Activated CD8-positive, alpha-beta memory T cell treated with anti-CD3 and anti-CD28 coated beads, Interleukin-2, amount 50 U/mL, for 1 hour (primary cell): ENCODE measurements around the gene DNAH17.
"Not testable (repeated sequence)": the region's sequence is repeated elsewhere in the genome, so short reads cannot be mapped to it uniquely, and the experiment has no call there.

Experiments used
- DNase-seq: peaks from one replicate; pipeline ENCODE4 v3.0.0-alpha.2; 2020; ENCODE audit errors: extremely low read depth

The DNAH17 gene

DNA sequence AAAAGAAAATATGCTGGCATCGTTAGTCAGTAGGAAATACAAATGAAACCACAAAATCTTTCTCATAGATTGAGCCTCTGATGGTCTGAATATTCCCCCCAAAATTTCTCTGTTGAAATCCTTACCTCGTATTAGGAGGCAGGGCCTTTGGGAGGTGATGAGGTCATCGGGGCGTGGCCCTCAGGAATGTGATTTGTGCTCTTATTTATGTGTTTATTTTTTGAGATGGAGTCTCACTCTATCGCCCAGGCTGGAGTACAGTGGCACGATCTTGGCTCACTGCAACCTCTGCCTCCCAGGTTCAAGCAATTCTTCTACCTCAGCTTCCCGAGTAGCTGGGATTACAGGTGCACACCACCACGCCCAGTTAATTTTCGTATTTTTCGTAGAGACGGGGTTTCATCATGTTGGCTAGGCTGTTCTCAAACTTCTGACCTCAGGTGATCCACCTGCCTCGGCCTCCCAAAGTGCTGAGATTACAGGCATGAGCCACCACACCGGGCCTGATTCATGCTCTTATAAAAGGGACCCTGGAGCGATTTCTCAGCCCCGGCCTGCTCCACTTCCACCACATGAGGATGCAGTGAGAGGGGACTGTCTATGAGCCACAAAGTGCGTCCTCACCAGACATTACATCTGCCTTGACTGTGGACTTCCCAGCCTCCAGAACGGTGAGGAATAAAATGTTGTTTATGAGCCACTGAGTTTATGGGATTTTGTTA is 53.1 kb downstream of the DNAH17 start:
- no peak for DNase-seq

DNA sequence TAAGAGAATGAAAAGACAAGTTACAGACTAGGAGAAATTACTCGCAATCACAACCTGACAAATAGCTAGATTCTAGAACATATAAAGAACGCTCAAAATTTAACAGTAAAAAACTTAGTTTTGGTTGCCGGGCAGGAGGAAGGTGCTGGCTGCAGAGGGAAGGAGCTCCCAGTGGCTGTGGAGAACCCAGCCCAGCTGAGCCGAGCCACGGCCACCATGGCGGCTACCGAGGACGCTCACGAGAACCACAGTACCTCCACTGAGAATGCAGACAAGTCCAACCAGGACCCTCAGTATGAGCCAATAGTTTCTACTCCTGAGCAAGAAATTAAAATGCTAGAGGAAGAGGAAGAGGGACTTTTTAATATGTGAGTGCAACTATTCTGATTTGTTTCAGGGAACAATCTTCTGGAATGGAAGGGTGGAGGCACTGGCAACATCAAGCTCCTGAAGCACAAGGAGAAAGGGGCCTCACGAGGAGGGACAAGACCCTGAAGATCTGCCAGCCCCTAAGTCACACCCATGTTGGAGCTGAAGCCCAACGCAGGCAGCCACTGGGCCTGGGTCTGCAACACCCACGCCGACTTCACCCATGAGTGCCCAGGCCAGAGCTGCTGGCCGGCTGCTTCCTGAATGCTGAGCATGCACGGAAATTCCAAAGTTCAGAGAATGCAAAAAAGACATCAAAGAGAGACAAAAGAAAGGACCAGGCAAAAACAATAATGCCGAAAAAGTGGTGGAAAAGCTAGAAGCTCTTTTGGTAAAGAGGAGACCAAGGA is 55.0 kb downstream of the DNAH17 start:
- DNase-seq = no peak

DNA sequence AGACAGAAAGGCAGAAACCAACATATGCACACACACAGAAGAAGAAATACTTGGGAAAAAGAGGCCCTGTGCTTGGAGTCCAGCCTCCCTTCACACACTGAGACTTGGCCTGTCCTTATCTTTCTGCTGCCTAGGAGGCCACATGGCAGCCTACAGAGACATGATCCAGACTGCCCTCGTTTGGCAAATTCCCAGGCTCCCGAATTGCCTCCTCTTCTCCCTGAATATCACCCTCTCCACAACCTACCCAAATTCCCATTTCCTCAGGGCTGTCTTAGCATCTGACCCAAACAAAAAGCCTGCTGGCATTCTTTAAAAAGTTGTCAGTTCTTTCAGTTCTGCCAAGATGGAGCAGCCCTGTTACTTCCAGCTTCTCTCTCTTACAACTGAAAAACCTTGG is 59.8 kb downstream of the DNAH17 start:
- no peak for DNase-seq

DNA sequence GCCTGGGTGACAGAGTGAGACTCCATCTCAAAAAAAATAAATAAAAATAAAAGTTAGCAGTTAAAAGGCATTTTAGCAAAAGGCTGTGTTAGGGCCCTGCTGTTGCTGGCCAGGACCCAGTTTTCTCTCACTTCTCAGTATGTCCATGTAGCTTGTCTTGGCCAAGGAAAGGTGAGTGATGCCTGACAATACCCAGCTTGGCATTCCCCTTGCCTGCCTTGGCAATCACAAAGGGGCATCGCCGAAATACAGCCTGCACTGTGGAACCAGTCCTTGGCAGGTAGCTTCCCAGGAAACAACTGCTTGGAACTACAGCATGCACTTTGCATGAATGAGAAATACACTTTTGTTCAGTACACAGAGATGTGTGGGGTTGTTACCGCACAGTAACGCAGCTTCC is 61.7 kb downstream of the DNAH17 start:
- DNase-seq = no peak

GRCh38 chr17:78514521-78514920 is 62.7 kb downstream of the DNAH17 start:
- no peak for DNase-seq

DNA sequence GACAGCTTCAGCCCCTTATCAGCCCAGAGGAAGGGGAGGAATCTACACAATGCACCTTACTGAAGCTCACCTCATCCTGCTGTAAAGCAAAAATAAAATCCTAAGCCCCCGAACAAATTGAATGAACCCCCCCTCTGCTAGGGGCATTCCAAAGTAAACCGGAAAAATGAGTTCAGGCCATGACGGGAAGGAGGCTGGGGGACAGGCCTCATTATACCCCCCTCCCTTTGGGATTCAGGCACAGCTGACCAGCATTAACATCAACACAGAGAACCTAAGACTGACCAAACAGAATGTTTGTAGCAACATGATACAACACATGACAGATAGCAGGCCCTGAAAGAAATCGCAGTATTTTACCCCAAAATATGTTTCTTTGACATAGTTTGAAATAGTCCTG is 64.2 kb downstream of the DNAH17 start:
- no peak for DNase-seq

DNA sequence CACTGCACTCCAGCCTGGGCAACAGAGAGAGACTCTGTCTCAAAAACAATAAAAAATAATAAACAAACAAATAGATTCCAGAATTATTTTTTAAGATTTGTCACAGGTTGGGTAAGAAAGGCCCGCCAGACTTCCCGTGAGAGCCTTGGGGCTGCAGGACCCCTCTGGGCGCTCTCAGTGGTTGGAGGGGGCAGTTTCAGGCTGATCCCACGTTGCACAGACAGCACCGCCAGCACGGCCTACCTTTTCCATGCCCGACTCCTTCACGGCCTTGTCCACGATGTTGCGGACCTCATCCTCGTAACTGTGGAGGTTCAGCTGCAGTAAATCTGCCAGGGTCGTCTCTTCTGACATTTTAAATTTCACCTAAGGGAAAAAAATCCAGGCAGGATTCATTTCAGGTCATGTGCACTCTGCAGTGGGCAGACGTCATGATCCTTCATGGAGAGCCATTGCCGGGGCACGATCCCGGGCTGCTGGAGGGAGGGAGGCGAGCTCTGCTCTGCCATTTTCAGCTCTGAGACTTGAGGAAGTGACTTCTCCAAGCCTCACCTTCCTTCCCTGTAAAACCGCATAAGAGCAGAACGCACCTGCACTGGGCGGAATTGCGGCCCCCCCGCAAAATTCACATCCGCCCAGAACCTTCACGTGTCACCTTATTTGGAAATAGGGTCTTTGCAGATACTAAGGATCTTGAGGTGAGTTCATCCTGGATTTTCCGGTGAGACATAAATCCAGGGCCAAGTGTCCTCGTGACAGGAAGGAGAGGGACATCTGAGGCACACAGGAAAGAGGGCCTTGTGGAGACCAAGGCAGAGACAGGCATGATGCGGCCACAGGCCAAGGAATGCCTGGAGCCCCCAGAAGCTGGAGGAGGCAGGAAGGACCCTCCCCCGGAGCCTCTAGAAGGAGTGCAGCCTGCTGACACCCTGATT is 66.8 kb downstream of the DNAH17 start:
- DNase-seq = no peak

GRCh38 chr17:78507526-78507925 is 69.7 kb downstream of the DNAH17 start:
- DNase-seq = no peak

DNA sequence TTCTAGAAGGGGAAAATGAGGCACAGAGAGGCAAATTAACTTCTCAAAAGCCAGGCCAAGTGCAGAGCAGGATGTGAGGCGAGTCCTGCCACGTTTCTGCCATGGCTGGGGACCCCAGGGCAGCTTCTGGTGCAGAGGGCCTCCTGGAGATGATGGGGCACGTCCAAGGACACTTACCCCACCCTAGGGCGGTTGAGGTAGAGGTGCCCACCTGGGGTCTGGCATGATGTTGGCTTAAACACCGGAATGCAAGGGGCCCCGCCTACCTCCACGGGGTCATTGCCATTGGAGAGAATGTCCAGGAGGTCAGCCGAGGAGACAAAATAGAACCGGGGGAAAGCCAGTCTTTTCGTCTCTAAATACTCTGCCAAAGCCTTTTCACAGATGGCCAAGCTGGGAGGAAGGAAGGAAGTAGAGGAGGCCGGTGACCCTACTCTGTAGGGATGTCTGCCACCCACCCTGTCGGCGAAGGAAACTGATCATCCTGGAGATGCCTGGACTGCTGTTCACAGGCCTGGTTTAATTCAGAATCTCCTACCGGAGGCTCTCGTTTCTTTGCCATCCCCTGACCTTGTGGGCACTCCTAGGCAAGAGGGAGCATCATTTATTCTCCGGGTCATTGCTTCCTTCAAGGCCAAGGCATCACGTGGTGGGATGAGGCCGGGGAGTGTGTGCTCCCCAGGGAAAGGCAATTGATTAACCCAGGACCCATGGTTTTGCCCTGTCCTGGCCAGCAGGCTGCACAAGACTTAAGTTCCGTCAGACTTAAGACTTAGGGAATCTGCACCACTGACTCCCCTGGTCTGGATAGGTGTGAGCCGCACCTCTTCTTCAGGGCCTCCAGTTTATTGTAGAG is 70.5 kb downstream of the DNAH17 start:
- no peak for DNase-seq

- DNase-seq = no peak
Observed at GRCh38 chr17:78504156-78504925, 72.9 kb downstream of the DNAH17 start.

- DNase-seq = not testable (repeated sequence)
Observed at GRCh38 chr17:78503388-78503787, 73.8 kb downstream of the DNAH17 start.

DNA sequence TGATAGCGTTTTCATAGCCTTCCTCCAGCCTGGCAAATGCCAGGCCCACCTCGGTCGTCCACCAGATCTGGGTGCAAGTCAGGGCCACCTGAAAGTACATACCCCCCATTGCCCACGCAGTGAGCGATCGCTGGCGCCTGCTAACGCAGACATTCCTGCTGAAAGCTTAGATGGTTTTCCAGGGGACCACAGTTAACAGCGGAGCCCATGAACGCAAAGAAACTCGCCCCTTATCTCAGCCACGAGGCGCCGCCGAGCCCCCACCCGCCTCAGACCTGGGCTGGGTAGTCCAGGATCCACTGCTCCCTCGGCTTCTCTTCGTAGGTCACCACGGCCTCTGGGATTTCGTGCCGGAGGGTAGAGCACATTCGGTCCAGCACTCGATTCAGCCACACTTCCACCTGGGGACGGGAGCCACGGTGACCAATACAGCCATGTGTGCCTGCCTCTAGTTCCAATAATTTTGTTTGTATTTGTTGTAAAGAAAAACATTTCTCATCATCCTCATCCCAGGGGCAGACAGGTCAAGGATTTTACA is 74.5 kb downstream of the DNAH17 start:
- no peak for DNase-seq

- no peak for DNase-seq
Observed at GRCh38 chr17:78501241-78502036, 75.8 kb downstream of the DNAH17 start.

GRCh38 chr17:78500806-78501205 is 76.4 kb downstream of the DNAH17 start:
- DNase-seq = no peak

DNA sequence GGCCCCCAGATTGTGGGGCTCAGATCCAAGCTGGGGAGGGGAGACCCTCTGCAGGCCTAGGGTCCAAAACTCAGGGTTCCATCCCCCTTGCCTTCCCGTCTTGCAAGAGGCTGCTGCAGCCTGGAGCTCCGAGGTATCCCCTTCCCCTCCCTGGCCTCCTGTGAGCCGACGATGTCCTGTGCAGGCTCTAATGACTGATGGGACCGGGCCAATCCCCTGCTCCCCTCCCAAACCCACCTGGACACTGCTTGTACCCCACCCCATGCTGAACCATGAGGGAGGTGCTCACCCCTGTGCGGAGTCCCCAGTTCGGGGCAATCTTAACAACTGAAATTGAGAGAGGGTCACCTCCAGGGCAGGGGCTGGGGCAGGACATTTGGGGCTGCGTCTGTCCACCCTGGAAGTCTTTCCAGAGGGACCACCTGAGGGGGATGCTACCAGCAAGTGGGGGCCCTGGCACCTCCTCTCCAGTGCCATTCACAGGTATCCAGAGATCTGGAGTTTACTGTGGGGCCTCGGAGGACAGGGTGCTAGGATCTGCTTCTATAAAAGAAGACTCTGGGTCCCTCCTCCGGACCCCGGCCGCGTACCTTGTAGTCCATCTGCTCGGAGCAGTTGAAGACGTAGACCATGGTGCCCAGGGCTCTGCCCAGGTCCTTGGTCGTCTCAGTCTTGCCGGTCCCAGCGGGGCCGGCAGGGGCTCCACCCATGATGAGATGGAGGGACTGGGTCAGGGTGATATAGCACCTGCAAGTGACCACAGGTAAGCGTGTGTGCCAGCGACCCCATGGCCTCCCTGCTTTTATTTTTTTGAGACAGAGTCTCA is 77.3 kb downstream of the DNAH17 start:
- no peak for DNase-seq

DNA sequence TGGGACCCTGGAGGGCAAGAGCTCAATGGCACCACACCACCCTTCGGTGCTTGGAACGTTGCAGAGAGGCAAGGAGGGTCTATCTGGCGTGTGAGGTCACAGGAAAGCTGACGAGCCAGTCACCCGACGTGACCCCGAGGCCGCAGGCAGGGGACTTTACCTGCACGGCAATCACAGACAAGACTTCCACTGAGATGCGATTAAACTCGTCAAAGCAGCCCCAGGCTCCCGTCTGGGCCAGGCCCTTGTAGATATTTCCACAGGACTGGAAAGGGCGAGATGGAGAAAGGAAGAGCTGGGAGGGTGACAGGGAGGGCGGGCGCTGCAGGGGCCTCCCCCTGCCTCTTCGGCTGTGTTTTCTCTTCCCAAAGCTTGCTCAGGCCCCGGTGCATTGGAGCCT is 78.3 kb downstream of the DNAH17 start:
- no peak for DNase-seq

GRCh38 chr17:78497115-78497540 is 80.1 kb downstream of the DNAH17 start:
- no peak for DNase-seq

GRCh38 chr17:78496311-78496710 is 80.9 kb downstream of the DNAH17 start:
- DNase-seq = no peak

DNA sequence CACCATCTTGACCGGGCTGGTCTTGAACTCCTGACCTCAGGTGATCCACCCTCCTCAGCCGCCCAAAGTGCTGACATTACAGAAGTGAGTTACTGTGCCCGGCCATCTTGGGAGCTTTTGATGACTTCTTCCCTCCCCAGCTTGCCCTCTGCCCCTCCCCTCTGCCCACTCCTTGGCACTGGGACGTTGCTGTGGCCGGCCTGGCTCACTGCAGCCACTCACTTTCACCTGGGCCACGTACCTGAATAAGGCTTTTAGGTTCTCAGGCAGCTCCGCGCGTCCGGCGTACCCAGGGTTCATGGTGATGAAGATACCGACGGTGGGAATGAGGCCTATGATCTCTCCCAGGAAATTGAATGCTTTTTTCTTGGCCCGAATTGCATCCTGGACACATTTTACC is 81.6 kb downstream of the DNAH17 start:
- DNase-seq = no peak
